ENCODE data around the gene CARM1.
"Not testable (repeated sequence)": the region's sequence is repeated elsewhere in the genome, so short reads cannot be mapped to it uniquely, and the experiment has no call there.

Gene CARM1

GRCh38 chr19:10872546-10873107 is 1.3 kb downstream of the CARM1 start:
- DNase-seq (ENCODE audit: low read depth, low spot score): no peak

DNA sequence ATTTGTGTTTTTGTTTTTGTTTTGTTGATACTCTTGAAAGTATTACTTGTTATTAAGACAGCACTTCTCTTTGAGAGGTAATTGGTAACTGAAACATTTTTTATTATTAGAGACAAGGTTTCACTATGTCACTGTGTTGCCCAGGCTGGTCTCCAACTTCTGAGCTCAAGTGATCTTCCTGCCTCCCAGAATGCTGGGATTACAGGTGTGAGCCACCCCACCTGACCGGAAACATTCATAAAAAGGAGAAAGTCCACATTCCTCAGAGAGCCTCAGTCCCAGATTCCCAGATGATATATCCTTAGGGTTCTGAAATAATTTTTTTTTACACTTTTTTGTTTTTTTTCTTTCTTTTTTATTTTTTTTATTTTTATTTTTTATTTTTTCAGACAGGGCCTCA is 2.7 kb downstream of the CARM1 start:
- DNase-seq (ENCODE audit: low read depth, low spot score): no peak

DNA sequence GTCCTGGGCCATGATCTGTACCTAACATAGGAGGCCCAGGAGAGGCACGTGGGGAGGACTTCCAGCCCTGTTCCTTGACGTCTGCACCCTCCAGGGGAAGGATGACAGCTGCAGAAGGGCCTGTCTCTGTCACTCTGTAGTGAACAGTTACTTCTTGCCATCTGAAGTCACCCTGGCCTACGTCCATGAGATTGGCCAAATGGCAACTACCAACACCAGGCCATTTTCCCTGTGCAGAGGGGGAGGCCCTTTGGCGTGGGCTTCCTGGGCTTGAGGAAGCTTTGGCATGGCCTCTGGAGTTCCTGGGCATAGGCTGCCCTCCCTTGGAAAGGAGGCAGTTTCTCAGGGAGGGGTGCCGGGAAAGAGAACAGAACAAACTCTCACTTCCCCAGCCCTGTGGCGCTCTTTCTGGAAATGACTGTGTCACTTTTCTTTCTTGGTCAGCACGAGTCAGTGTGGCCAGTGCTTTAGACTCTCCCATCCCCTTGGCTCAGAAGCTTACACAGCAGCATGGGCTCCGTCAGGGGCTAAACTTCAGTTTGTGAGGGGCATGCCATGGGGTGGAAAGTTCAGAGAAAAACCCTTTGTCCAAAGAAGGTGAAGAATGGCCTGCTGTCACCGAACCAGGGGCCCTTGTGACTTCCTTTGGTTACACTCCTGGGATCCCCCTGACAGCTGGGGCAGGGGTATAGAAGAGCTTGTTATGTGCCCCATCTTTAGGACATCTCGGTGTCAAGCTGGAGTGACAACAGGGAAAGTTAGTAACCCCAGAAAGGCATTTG is 5.3 kb downstream of the CARM1 start:
- DNase-seq (ENCODE audit: low read depth, low spot score): no peak

DNA sequence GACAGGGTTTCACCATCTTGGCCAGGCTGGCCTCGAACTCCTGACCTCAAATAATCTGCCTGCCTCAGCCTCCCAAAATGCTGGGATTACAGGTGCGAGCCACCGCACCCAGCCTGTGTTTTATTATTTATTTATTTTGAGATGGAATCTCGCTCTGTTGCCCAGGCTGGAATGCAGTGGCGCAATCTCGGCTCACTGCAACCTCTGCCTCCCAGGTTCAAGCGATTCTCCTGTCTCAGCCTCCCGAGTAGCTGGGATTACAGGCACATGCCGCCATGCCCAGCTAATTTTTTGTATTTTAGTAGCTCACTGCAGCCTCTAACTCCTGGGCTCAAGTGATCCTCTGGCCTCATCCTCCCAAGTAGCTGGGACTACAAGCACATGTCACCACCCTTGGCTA is 6.3 kb downstream of the CARM1 start:
- not testable (repeated sequence) for DNase-seq (ENCODE audit: low read depth, low spot score)

DNA sequence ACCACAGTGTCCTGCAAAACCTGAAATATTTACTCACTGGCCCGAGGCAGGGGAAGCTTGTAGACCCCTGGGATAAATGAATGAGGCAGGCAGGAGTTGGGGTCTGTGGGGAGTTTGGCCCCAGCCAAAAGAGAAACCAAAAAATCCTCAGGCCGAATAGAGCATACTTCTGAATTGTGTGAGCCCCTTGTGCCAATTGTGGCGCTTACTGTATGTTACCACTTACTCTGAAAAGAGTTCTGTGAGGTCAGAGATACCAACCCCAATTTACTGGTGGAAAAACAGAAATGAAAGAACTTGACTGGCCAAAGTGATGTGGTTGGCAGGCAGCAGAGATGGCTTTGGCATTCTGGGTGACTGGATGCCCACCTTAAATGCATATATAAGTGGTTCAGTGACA is 6.9 kb downstream of the CARM1 start:
- peak; percentile 2 for DNase-seq (ENCODE audit: low read depth, low spot score)

GRCh38 chr19:10881403-10882107 is 10.2 kb downstream of the CARM1 start:
- peak; percentile 73 for DNase-seq (ENCODE audit: low read depth, low spot score)

DNA sequence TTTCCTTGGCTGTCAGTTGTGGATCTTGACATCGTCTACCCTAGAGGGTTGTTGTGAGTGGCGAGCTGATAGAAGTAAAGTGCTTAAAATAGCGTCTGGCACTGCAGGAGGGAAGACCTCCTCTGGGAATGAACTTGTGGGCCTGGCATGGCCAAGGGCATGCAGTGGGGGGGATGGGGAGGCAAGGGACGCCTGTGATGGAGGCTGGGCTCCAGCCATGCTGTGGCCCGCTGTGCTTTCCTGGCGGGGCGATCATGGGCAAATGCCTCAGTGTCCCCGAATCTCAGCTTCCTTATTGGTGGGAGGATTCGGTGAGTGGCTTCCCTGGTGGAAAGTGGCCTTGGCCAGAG is 10.7 kb downstream of the CARM1 start:
- no peak for DNase-seq (ENCODE audit: low read depth, low spot score)

GRCh38 chr19:10884274-10884673 is 12.9 kb downstream of the CARM1 start:
- peak; percentile 76 for DNase-seq (ENCODE audit: low read depth, low spot score)

DNA sequence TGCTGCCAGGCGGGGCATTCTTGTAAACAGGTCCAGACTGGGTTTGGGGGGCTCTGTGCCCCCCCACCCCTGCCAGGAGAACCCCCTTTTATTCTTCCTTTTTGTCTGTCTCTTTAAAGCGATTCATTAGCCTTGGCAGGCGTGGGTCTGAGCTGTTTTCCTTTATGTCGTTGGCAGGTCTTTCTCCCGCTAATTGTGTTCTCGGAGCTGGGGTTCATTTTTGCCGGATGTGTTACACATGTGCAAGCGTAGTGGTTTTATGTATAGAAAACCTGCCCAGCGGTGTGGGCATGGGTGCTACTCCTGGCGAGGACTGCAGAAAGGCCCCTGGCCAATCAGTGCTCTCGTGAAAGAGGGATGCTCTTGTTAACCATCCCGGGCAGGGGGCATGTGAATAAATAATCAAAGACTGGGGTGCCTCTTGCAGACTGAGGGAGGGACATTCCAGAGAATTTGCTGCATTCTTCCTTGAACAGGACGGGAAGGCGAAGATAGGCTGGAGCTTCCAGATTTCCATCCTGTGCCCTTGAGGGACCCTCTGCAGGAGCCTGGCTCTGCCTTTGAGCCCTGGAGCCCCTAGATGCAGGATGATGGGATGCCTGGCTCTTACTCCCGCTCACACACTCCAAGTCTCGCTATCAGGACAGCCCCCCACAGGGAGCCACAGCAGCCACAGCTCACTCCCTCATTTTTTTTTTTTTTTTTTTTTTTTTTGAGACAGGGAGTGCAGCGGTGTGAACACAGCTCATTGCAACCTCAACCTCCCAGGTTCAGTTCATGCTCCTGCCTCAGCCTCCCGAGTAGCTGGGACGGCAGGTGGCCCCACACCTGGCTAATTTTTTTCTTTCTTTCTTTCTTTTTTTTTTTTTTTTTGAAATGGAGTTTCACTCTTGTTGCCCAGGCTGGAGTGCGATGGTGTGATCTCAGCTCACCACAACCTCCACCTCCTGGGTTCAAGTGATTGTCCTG is 14.1 kb downstream of the CARM1 start:
- DNase-seq (ENCODE audit: low read depth, low spot score): no peak

DNA sequence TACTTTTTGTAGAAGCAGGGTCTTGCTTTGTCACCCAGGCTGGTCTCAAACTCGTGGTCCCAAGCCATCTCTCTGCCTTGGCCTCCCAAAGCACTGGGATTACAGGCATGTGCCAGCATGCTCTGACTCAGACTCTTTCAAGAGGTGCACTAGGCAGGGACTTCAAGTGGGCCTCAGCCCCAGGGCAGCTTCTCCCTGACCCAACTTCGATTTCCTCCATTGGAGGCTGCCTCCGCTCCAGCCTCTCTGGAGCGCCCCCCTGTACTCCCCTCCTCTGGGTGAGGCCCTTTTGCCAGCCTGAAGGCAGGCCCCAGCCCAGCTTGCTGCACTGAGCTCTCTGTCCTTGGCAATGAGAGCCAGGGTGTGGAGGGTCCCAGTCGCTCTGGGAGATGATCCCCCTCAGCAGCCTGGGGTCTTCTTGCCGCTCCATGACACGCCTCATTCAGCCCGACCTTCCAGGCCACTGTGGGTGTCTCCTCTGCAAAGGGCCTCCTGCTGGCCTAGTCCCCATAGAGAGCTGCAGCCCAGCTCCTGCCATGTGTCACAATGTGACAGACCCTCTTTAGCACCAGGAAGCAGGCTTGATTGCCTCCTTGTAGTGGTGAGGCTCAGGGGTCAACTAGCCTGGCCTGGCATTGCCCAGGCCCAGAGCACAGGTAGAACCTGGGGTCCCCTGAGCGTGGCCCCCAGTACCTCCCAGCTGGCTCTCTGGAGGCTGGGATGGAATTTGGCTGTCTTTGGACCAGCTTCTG is 16.4 kb downstream of the CARM1 start:
- peak; percentile 51 for DNase-seq (ENCODE audit: low read depth, low spot score)

GRCh38 chr19:10888421-10888866 is 17.1 kb downstream of the CARM1 start:
- DNase-seq (ENCODE audit: low read depth, low spot score): peak; percentile 88

DNA sequence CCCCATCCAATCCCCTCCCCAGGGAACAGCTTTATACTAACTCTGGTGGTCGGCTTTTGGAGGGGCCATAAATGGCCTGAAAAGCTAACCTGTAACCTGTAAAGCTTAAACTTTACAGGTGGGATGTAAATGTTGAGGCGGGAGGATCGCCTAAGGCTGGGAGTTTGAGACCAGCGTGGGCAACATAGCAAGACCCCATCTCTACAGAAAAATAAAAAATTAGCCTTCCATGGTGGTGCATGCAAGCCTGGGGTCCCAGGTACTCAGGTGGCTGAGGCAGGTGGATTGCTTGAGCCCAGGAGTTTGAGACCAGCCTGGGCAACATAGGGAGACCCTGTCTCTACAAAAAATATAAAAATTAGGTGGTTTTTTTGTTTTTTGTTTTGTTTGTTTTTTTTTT is 18.5 kb downstream of the CARM1 start:
- DNase-seq (ENCODE audit: low read depth, low spot score): no peak

GRCh38 chr19:10891405-10892086 is 20.2 kb downstream of the CARM1 start:
- no peak for DNase-seq (ENCODE audit: low read depth, low spot score)

GRCh38 chr19:10892256-10892655 is 20.9 kb downstream of the CARM1 start:
- no peak for DNase-seq (ENCODE audit: low read depth, low spot score)

DNA sequence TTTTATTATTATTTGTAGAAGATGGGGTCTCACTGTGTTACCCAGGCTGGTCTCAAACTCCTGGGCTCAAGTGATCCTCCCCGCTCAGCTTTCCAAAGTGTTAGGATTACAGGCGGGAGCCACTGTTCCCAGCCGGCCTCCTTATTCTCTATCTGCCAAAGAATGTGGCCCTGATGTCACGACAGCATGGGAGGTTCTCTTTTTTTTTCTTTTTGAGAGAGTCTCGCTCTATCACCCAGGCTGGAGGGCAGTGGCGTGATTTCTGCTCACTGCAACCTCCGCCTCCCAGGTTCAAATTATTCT is 23.5 kb downstream of the CARM1 start:
- no peak for DNase-seq (ENCODE audit: low read depth, low spot score)

DNA sequence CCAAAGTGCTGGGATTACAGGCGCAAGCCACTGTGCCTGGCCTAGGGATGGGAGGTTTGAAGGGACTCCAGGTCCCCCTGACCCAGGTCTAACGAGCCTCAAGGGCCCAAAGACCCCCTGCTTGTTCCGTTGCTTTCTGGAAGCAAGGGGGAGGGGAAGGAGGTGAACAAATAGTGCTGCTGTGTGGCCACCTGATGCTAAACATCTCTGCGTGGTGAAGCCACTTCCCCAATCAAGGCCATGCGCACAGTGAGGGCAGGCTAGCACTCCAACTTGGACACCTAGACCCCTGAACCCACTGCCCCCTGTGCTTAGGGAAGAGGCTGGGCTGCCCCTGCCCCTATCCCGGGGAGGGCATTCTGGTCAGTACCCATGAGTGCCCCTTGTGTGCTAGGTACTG is 24.0 kb downstream of the CARM1 start:
- DNase-seq (ENCODE audit: low read depth, low spot score): no peak

- DNase-seq (ENCODE audit: low read depth, low spot score): no peak
These were observed 24.6 kb downstream of the CARM1 start for GRCh38 chr19:10895920-10896319.

GRCh38 chr19:10896851-10897526 is 25.6 kb downstream of the CARM1 start:
- DNase-seq (ENCODE audit: low read depth, low spot score): no peak

DNA sequence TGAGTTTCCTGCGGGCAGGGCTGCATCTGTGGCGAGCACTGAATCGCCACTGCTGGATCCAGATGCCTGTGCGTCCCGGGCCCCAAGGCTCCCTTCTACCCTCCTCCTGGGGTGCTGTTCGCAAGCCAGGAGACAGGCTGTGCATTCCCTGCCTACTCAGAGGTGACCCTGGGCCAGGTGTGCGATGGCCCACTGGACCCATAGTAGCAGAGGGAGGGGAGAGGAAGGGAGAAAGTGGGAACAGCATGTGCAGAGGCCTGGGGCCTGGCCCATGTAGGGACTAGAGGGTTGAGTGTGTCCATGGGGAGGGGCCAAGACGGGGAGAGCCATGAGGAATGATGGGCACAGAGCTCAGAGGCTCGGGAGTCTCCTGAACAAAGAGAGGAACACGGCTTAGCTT is 27.3 kb downstream of the CARM1 start:
- no peak for DNase-seq (ENCODE audit: low read depth, low spot score)

- DNase-seq (ENCODE audit: low read depth, low spot score): no peak
These were observed 27.8 kb downstream of the CARM1 start for GRCh38 chr19:10899151-10899653.

Data from ELF-1 (cell line).